GM12875 (cell line): ENCODE results near the gene GPR183.

Experiments
- H3K4me3 ChIP-seq: one replicate; pipeline ENCODE4 v1.5.1; 2011; ENCODE audit warnings: low read depth, low read length, control low read depth
- TF ChIP-seq, protein P1 (sequence below): IDR thresholded peaks from 2 replicates; pipeline ENCODE4 v1.5.1; 2011; ENCODE audit warnings: low read depth, mild to moderate bottlenecking, control low read depth, inconsistent platforms, low read length, moderate library complexity, borderline replicate concordance; ENCODE audit not compliant: insufficient read depth

The GPR183 gene

GRCh38 chr13:99313501-99313900 is 6.3 kb upstream of the GPR183 start:
- TF ChIP-seq, protein P1, sequence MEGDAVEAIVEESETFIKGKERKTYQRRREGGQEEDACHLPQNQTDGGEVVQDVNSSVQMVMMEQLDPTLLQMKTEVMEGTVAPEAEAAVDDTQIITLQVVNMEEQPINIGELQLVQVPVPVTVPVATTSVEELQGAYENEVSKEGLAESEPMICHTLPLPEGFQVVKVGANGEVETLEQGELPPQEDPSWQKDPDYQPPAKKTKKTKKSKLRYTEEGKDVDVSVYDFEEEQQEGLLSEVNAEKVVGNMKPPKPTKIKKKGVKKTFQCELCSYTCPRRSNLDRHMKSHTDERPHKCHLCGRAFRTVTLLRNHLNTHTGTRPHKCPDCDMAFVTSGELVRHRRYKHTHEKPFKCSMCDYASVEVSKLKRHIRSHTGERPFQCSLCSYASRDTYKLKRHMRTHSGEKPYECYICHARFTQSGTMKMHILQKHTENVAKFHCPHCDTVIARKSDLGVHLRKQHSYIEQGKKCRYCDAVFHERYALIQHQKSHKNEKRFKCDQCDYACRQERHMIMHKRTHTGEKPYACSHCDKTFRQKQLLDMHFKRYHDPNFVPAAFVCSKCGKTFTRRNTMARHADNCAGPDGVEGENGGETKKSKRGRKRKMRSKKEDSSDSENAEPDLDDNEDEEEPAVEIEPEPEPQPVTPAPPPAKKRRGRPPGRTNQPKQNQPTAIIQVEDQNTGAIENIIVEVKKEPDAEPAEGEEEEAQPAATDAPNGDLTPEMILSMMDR = no peak
- no peak overlapping the region for H3K4me3 ChIP-seq

- no peak overlapping the region for H3K4me3 ChIP-seq
- TF ChIP-seq, protein P1 = no peak
These were observed 5.3 kb upstream of the GPR183 start for GRCh38 chr13:99312493-99312883.

DNA sequence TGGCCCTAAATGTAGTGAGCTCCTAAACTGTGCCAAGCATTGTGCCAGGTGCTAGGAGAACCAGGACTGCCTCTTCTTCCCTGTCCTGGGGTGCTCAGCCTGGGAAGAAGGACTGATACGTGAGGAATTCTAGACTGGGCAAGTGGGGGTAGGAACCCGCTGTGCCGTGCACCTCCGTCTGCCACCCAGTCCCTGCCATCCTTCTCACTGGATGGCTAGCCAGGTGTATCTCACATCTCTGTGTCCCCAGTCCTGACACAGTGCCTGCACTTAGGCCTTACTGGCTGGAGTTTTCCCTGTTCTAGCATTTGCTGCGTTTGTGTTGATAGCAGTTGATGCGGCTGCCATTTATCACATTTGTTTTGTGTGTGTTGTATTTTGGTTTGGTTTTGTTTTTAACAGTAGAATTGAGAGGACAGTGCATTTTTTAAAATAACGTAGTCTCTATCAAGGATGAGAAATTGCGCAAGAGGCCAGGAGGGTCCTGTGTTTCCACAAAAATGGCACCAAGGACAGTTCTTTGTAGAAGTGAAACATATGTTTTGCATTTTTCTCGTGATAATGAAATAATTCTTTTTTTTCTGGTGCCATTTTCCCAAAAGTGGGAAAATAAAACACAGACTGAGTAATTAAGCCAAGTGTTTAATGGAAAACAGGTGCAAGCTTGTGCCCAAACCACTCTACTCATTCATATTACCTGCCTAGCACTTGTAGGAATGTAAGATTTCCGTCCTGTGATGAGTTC is 4.7 kb upstream of the GPR183 start:
- H3K4me3 ChIP-seq = no peak overlapping the region
- TF ChIP-seq, protein P1 = no peak

- TF ChIP-seq, protein P1 = no peak
- H3K4me3 ChIP-seq = no peak overlapping the region
These were observed 3.9 kb upstream of the GPR183 start for GRCh38 chr13:99311137-99311536.

DNA sequence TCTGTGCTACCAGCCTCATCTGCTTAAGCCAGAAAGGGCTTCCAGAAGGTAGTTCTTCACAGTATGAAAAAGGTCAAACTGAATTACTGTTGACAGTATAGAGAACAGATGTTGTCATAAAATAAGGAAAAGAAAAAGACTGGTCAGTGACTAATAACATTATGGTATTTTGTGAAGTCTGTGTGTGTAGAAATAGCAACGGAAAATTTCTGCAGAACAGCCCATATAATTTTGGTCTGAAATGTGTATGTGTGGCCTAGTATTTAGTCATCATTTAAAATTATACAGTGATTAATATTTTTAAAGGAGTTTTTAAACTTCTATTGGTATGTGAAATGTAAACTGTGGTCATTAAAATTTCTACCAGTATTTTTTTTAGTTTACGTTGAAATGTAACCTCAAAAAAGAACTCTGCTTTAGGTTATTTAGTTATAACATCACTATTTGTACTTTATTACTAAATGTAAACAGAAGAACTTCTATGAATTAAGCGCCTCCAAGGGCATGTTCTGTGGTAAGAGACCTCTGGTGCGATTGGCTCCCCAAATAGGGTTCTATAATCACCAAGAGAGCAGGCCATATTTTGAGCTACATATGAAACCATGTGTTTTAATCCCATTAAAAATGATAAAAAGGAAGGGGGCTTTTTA is 3.3 kb upstream of the GPR183 start:
- TF ChIP-seq, protein P1 = no peak
- no peak overlapping the region for H3K4me3 ChIP-seq

GRCh38 chr13:99308471-99309087 is 1.4 kb upstream of the GPR183 start:
- H3K4me3 ChIP-seq = no peak overlapping the region
- TF ChIP-seq, protein P1 = no peak
